ENCODE data around the gene PIK3CB. TPM values are rescaled to one million over a fixed set of nuclear protein-coding genes. Genes with fewer than 3 reads are reported as not detected.

Gene PIK3CB
- polyA plus RNA-seq, 1 donor from 2014 or later, result 11.5 TPM

GRCh38 chr3:138691351-138691750 is 143.4 kb downstream of the PIK3CB start:
- Histone ChIP-seq H3F3A (ENCODE audit: insufficient read depth, low read length, poor library complexity, severe bottlenecking) (no peaks in the 10 kb centered on the region), H3K27me3 (ENCODE audit: insufficient read depth, low read depth, low read length) (no peaks in the 10 kb centered on the region), H3K9me2 (ENCODE audit: insufficient read depth, low read length) (no peaks in the 10 kb centered on the region), H4K20me1 (ENCODE audit: insufficient read depth) (no peaks in the 10 kb centered on the region), H3K4me2 (ENCODE audit: low read length) (no peak overlapping the region), H3K9ac (ENCODE audit: low read length) (no peak overlapping the region), H3K27ac (ENCODE audit: low read length) (no peak overlapping the region), H2AFZ (ENCODE audit: low read depth, low read length) (no peak overlapping the region), H3K79me2 (replicated peaks; ENCODE audit: insufficient read depth, low read length) (no peaks in the 10 kb centered on the region), H3K4me3 (ENCODE audit: low read length) (no peak overlapping the region), H3K36me3 (ENCODE audit: insufficient read depth, low read length) (no peaks in the 10 kb centered on the region), H3K9me3 (ENCODE audit: low read length) (no peaks in the 10 kb centered on the region)
- TF ChIP-seq, protein P1, sequence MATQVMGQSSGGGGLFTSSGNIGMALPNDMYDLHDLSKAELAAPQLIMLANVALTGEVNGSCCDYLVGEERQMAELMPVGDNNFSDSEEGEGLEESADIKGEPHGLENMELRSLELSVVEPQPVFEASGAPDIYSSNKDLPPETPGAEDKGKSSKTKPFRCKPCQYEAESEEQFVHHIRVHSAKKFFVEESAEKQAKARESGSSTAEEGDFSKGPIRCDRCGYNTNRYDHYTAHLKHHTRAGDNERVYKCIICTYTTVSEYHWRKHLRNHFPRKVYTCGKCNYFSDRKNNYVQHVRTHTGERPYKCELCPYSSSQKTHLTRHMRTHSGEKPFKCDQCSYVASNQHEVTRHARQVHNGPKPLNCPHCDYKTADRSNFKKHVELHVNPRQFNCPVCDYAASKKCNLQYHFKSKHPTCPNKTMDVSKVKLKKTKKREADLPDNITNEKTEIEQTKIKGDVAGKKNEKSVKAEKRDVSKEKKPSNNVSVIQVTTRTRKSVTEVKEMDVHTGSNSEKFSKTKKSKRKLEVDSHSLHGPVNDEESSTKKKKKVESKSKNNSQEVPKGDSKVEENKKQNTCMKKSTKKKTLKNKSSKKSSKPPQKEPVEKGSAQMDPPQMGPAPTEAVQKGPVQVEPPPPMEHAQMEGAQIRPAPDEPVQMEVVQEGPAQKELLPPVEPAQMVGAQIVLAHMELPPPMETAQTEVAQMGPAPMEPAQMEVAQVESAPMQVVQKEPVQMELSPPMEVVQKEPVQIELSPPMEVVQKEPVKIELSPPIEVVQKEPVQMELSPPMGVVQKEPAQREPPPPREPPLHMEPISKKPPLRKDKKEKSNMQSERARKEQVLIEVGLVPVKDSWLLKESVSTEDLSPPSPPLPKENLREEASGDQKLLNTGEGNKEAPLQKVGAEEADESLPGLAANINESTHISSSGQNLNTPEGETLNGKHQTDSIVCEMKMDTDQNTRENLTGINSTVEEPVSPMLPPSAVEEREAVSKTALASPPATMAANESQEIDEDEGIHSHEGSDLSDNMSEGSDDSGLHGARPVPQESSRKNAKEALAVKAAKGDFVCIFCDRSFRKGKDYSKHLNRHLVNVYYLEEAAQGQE (IDR thresholded peaks at IDR 0.05; ENCODE audit: borderline replicate concordance), result no peak
- TF ChIP-seq, protein P2, sequence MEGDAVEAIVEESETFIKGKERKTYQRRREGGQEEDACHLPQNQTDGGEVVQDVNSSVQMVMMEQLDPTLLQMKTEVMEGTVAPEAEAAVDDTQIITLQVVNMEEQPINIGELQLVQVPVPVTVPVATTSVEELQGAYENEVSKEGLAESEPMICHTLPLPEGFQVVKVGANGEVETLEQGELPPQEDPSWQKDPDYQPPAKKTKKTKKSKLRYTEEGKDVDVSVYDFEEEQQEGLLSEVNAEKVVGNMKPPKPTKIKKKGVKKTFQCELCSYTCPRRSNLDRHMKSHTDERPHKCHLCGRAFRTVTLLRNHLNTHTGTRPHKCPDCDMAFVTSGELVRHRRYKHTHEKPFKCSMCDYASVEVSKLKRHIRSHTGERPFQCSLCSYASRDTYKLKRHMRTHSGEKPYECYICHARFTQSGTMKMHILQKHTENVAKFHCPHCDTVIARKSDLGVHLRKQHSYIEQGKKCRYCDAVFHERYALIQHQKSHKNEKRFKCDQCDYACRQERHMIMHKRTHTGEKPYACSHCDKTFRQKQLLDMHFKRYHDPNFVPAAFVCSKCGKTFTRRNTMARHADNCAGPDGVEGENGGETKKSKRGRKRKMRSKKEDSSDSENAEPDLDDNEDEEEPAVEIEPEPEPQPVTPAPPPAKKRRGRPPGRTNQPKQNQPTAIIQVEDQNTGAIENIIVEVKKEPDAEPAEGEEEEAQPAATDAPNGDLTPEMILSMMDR (IDR thresholded peaks at IDR 0.05; ENCODE audit: poor library complexity, severe bottlenecking), result no peak
- TF ChIP-seq MXI1 (conservative IDR thresholded peaks at IDR 0.05; ENCODE audit: poor library complexity, severe bottlenecking), result no peak
- no peak for TF ChIP-seq TAF1 (IDR thresholded peaks at IDR 0.05; ENCODE audit: low read depth)
- no peak for TF ChIP-seq EZH2 (IDR thresholded peaks at IDR 0.05; ENCODE audit: borderline replicate concordance, insufficient read depth, low read length, poor library complexity, severe bottlenecking)
- TF ChIP-seq SMC3 (conservative IDR thresholded peaks at IDR 0.05; ENCODE audit: poor library complexity), result no peak
- no peak for TF ChIP-seq POLR2AphosphoS5 (IDR thresholded peaks at IDR 0.05)
- no peak for TF ChIP-seq EP300 (conservative IDR thresholded peaks at IDR 0.05; ENCODE audit: poor library complexity, severe bottlenecking)
- TF ChIP-seq RAD21 (conservative IDR thresholded peaks at IDR 0.05), result no peak

DNA sequence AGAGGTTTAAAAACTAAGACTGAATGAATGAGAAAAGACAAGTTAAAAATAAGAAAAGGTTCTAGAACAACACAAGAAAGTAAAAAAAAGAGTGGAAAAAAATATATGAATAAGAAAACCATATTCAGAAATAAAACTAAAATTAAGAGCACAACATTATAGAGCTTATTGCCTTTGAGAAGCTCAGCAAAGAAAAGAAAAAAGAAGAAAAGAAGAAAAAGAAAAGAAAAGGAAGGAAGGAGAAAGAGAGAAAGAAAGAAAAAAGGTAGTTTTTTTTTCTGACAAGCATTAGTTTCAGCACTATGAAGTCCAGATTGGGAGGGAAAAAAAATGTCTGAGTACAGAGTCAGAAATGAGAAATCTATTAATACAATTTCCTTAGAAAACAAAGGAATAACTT is 144.7 kb downstream of the PIK3CB start:
- no peaks in the 10 kb centered on the region for H3K36me3 ChIP-seq (ENCODE audit: insufficient read depth, low read length)
- no peak overlapping the region for H3K4me2 ChIP-seq (ENCODE audit: low read length)
- TF ChIP-seq, protein P2 (IDR thresholded peaks at IDR 0.05; ENCODE audit: poor library complexity, severe bottlenecking), result no peak
- TF ChIP-seq, protein P1 (IDR thresholded peaks at IDR 0.05; ENCODE audit: borderline replicate concordance), result no peak
- TF ChIP-seq POLR2AphosphoS5 (IDR thresholded peaks at IDR 0.05), result no peak
- TF ChIP-seq TAF1 (IDR thresholded peaks at IDR 0.05; ENCODE audit: low read depth), result no peak
- TF ChIP-seq EP300 (conservative IDR thresholded peaks at IDR 0.05; ENCODE audit: poor library complexity, severe bottlenecking), result no peak
- TF ChIP-seq SMC3 (conservative IDR thresholded peaks at IDR 0.05; ENCODE audit: poor library complexity), result no peak
- no peak overlapping the region for H3K9ac ChIP-seq (ENCODE audit: low read length)
- H3K9me3 ChIP-seq (ENCODE audit: low read length), result no peaks in the 10 kb centered on the region
- H3K27ac ChIP-seq (ENCODE audit: low read length), result no peak overlapping the region
- H3K27me3 ChIP-seq (ENCODE audit: insufficient read depth, low read depth, low read length), result no peaks in the 10 kb centered on the region
- no peaks in the 10 kb centered on the region for H4K20me1 ChIP-seq (ENCODE audit: insufficient read depth)
- H3K9me2 ChIP-seq (ENCODE audit: insufficient read depth, low read length), result no peaks in the 10 kb centered on the region
- no peak overlapping the region for H2AFZ ChIP-seq (ENCODE audit: low read depth, low read length)
- no peaks in the 10 kb centered on the region for H3K79me2 ChIP-seq (replicated peaks; ENCODE audit: insufficient read depth, low read length)
- no peaks in the 10 kb centered on the region for H3F3A ChIP-seq (ENCODE audit: insufficient read depth, low read length, poor library complexity, severe bottlenecking)
- H3K4me3 ChIP-seq (ENCODE audit: low read length), result no peak overlapping the region
